ENCODE data around the gene DNAH1.

The DNAH1 gene

DNA sequence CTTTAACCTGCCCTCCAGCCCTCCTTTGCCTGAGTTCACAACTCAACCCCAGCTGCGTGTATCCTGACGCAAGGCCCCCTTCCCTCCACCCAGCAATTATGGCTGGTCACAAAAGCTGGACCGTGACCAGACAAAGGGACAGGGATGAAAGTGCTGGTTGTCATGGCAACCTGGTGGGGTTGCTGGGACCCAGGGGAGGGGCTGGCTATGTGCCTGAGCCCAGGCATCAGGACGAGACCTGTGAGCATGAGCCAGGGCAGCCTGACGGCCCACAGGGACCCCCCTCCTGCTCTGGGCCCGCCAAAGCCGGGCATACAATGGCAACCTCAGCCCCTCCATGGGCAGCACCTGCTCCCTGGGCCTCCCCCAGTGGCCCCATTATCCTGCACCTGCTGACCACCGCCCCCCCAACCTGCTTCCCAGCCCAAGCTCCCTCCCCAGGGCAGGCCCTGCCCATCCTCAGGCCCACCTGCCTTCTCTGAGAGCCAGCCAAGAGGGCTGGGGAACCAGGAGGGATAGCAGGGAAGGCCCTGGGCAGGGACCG, 4.5 kb upstream of the DNAH1 start:
- no peak for DNase-seq

DNA sequence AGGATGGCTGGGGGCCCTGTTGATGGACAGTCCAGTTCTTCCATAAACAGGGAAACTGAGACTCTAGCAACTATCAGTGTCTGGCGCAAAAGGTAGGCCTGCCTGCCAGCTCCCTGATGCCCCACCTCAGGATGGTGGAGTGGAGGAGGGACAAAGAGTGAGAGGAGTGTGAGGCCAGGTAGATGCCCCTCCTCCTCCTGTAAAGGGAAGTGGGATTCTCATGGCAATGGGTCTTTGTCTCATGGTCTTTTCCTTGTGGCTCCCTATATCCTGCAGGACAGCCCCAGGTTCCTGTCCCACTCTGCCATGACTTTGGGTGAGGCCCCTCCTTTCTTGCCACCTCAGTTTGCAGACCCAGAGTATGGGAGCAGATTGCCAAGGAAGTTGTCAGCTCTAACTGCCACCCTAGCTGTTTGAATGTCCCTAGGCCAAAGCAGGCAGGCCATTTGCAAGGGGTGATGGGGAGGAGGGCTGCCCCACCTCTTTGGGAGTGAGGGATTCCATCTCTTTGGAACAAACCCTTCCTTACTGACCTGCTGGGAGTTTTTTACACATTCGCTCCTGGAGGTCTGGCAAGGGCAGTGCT, 2.8 kb upstream of the DNAH1 start:
- DNase-seq = no peak

DNA sequence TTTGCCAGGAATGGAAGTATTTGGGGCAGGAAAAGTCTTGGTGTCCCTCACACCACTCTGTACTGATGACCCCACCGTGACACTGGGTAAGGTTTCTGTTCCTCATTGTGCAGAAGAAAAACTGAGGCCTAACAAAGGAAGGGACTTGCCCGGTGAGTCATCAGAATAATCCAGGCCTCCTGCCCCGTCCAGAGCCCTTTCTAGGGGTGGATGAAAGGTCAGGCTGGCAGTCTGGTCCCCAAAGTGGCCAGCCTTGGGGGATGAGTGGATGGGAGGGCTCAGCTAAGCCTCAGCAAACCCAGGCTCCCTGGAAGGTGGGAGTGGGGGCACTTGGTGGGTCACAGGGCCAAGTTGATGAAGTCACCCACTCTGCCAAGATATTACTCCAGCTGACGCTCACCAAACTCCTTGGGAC, 2.3 kb upstream of the DNAH1 start:
- DNase-seq = peak; percentile 88

DNA sequence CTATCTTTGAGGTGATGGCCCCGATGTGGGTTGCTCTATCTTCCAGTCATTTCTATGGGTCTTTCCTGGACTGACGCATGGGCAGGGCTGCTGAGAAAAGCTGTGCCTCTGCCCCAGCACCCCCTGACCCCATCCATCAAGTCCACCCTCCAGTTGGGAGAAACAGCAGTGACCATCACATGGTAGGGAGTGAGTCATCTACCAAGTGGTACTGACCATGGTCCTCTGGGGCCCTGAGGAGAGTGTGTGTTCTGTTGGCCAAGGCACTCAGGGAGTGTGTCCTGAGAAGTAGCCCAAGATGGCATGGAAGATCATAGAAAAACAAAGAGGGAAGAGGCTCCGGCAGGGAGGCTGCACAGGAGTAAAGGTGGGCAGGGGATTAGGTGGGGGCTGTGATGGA, 1.6 kb upstream of the DNAH1 start:
- peak; percentile 9 to 51 for DNase-seq

DNA sequence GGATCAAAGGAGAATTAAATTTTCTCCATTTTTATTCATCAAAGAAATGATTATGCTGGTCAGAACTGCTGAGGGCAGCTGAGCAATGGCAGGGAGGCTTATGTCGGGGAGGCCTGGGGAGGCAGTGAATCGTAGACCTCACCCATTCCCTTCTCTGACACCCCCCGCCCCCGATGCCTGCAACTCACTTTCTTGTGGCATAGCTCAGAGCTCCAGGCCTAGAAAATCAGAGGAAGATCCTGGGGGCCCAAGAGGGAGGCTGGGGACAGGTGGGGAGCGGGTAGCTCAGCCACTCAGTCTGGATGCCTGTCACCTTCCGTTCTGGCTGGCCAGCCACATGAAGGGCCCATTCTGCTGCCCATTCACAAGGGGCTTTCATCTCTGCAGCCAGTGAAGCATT, 1.1 kb upstream of the DNAH1 start:
- no peak for DNase-seq

DNA sequence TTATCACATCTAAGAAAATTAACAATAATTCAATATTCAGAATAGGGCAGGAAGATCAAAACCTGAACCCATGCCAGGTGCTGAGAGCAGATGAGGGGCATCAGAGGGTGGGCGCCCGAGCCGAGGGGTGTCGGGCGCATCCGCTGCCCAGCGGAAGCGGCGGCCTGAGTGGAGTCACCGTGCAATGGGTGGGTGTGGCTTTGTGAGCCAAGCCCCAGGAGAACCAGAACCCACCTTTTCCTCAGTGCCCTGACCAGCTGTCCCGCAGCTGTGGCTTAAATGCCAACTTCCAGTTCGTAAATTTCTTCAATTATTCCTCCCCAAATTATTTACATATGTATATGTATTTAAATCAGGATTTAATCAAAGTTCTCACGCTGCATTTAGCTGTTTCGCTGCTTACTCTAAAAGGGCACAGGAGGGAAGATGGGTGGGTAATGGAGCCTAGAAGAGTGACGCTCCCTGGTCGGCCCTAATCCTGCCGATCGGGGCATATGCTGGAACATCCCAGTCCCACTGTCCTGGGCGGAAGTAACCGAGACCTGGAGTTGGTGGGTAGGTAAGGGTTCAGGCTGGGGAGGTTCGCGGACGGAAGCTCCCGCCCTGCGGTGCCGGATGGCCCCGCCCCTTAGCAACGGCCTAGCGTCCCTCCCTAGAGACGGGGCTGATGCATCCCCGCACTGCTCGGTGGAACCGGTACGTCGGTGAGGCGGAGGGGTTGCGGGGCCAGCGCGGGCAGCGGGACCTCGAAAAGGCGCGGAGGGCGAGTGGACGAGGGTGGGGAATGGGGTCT, 1.3 kb downstream of the DNAH1 start:
- peak; percentile 29 to 37 for DNase-seq

DNA sequence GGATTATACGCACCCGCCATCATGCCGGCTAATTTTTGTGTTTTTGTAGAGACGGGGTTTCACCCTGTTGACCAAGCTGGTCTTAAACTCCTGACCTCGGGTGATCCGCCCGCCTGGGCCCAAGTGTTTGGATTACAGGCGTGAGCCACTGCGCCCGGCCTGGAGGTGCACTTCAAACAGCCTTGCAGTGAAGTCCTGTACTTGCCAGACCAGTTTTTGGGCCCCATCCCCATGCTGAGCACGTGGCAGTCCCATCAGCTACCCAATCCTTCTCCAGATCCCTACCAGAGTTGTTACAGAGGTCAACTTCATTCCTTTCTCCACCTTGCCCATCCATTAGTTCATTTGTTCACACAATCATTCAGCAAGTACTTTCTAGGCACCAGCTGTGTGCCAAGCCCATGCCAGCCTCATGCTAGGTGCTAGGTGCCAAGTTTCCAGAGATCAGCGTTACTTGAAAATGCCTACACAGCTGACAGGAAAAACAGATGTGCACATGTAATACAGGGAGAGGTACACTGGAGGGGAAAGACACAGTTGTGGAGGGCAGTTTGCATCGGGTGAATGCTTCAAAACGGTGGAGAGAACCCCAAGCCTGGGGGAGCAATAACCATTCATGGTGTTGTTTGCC, 2.2 kb downstream of the DNAH1 start:
- DNase-seq = no peak

DNA sequence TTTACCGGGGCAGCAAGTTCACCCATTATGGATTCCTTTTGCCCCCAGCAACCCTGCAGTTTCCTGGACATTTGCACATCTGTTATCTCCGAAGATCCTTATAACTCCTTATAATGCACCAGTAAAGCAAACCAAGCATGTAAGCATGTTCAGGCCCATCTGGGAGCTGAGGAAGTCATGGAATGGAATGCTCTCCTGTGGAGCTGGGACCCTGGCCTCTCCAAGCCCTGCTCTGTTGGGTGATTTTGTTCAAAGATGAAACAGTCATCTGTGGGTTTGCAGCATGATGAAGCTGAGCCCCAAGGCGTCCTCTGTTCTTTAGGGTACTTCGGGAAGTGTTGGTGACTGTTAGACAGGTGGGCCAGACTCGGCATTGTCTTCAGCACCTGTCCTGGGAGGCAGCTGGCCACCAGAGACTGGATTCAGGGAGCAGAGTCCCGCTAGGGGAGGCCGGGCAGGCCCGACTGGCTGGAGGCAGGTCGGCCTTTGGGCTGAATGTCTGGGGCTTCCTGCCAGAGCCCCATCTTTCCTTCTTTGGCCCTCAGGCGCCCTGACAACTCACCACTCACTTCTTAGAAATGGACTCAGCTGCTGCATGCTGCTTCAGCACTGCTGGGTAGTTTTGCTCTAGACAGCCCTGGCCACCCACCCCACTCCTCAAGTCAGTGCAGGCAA, 3.9 kb downstream of the DNAH1 start:
- no peak for DNase-seq

DNA sequence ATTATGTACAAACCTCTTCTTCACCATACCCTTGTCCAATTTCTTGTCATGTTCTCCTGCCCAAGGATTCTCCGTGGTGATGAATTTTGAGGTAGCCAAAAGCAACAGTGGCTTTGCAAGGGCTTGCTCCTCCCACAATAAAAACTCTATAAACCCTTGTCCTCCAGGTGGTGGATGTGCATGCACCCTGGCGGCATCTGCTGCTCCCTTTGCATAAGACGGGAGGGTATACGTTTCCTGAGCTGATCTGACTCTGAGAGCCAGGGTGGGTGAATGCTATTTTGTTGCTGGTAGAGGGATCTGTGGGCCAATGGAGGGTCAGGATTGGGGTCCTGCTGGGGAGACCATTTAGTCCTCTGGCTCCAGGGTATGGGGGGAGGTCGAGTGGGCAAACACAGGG, 5.4 kb downstream of the DNAH1 start:
- no peak for DNase-seq

DNA sequence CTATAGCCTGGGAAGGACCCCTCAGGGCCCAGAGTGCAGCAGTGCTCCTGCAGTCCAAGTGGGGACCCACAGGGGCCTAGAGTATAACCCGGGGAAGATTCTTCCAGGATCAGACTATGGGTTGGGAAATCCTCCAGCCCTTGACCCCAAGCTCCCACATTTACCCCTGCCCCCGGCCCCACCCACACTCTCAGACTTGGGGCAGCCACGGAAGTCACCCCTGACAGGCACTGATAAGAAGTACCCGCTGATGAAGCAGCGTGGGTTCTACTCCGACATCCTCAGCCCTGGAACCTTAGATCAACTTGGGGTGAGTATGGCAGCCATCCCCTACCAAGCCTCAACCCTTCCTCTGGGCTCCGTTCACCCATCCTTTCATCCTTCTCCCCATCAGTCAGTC, 6.3 kb downstream of the DNAH1 start:
- no peak for DNase-seq

DNA sequence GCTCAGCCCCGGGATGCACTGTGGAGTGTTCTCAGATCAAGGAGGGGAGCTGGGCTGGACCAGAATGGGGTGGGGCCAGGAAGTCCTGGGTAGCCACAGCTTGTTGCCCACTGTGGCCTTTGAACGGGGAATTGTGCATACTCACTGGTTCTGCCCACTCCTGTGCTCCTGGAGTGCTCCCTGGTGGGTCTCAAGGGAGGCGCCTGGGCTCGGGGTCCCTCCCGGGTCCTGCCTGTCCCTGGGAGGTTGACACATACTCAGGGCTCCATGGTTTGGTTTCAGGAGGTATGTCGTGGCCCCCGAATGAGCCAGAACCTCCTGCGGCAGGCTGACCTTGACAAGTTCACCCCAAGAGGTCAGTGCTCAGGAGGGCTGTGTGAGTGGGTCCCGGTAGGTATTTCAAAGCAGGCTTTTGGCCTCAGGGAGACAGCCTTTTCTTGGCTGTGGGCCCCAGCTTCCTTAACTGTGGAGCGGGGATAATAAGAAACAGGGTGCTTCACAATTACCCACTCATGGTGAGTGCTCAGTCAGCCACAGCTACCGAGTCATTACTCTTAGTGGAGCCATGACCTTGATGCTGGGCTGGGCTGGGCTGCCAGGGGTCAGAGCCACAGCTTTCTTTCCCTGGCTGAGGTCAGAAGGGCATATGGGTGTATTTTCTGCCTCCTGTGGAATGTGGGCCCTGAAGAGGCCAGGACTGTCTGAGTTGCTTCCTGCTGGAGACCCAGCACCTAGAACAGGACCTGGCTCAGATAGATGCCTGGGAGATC, 7.6 kb downstream of the DNAH1 start:
- no peak for DNase-seq

DNA sequence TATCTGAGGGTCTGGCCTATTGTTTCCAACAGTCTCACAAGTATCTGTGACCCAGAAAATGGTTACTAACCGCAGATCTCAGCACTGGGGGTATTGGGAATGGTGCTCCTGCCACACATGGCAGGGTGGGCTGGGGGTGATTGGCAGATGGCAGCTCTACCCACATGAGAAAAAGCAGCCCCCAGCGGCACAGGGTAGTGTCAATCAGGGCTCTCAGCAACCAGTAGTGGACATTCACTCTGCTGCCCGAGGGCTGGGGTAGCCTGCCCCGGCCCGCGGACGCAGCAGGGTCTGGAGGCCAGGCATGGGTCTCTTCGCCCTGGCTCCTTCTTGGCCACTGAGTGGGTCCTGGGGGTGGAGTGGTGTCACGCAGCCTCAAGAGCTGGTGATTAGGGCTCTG, 8.6 kb downstream of the DNAH1 start:
- no peak for DNase-seq

DNA sequence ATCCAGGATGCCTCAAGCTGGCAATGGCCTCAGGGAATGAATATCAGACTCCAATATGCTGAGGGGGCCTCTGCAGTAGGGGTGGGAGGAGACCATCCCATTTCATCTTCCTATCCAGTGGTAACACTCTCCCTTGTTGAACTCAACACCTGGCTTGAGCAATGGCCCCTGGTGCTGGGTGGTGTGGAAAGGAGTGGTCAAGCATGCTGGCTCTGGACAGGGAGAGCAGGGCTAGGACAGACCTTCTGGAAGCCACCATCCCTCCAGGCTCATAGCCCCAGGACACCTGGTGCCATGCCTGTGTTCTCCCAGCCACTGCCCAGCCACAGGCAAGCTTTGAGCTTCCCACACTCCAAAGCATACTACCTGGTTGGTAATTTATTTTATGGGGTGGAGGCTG, 9.6 kb downstream of the DNAH1 start:
- no peak for DNase-seq

DNA sequence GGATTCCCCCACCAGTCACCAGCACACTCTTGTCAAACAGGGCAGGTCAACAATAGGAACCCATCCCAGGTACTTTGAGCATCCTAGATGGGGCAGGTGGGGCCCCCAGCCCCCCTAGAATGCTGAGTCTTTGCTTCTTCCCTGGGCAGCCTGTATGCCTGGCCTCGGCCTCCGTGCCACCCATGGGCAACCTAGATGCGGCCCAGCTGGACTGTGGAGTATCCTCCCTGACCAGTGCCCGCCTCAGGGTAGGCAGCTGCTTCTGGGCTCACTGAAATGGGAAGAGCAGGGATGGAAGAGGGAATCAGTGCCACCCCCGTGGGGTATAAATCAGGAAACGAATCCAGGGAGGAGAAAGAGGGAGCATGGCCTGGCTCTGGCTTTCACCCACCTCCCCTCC, 10.9 kb downstream of the DNAH1 start:
- no peak for DNase-seq

DNA sequence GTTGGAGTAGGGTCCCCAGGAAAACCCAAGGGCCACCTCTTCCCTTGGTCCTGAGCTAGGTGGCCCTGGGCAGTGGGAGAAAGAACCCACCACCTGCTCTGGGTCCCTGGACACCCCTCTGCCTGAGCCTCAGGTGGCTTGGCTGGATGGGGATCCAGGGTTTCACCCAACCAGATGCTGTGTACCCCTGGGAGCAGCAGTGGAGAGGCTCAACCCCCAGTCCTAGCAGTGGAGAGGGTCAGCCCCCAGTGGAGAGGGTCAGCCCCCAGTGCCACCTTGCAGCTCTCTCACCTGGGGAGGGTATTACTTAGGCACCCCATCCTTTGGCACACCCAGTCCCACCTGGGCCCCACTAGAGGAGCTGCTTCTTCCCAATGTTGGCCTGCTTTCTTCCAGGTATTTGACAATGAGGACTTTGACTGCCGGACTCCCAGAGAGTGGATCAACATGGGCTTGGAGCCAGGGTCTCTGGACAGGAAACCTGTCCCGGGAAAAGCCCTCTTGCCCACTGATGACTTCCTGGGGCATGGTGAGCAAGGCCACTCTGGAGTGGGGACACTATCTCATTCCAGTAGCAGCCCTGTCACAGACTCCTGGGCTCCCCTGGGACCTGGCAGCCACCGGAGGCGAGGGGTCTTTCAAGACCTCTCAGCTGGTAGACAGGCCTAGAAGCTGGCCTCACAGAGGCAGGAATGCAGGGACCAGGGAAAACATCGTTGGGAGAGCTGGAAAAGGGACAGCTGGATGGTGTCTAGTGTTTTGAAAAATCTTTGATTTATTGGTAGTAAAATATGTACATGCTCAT, 11.6 kb downstream of the DNAH1 start:
- no peak for DNase-seq

DNA sequence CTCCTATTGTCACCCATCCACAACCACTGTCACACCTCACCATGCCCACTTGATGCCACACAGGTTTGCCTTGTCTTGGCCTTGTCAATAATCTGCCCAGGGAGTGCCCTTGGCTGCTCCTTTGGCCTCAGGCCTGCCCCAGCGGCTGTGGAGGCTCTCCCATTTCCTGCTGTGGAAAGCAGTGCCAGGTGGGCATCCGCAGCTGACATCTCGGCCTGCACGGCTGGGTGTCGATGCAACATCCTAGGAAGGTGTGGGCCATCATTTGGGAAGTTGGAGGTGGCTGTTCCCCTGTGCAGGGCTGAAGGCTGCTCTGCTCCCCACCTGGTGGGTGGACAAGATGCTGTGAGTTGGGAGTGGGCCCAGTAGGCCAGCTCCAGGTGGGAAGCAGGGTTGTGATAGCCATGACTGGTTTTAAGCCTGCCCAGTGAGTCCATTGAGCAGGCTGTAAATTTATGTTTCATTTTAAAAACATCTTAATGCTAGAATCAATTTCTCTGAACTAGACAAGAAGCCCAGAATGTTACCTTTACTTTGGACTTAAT, 12.5 kb downstream of the DNAH1 start:
- DNase-seq = no peak

DNA sequence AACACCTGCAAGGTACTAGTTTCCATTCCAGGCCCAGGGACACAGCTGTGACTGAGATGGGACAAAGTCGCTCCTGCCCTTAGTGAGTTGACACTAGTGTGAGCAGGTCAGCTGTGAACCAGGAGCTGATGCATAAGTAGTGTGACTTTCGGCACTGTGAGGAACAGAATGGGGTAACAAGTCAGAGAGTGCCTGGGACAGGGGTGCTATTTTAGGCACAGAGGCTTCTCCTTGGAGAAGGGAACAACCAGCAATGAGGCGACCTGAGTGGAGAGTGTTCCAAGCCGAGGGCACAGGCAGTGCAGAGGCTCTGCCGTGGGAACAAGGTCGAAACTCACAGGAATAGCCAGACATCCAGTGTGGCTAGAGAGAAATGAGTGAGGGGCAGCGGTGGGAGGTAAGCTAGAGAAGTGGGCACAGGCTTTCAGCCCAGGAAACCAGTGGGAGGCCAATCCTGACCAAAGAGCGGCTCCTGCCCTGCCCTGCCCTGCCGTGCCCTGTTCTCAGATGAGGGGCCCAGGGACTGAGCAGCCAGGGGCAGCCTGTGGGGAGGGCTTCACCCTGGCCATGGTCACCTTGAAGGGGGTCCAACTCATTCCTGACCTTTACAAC, 14.2 kb downstream of the DNAH1 start:
- DNase-seq = no peak

DNA sequence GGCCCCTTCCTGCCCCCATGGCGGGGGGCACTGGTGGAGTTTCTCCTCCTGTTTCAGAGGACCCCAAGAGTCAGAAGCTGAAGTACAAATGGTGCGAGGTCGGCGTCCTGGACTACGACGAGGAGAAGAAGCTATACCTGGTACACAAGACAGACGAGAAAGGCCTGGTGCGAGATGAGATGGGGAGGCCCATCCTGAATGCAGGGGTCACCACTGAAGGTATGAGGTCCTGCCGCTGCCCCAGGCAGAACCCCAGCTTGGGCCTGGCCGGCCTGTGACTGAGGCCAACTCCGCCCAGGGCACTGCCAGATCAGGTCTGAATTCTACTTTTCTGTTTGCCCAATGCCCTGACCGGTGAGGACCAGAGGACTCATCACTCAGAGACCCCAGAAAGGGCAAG, 15.0 kb downstream of the DNAH1 start:
- DNase-seq = no peak

DNA sequence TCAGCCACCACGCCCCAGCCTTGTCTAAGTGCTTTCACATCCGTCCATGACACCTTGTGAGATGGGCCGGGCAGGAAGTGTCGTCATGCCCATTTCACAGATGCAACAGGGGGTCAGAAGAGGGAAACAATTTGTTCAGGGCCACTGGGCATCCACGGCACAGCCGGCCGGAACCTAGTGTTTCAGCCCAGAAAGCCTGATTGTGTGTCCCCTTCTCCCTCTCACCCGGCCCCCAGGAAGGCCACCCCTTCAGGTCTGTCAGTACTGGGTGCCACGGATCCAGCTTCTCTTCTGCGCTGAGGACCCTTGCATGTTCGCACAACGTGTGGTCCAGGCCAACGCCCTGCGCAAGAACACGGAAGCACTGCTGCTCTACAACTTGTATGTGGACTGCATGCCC, 15.8 kb downstream of the DNAH1 start:
- no peak for DNase-seq

DNA sequence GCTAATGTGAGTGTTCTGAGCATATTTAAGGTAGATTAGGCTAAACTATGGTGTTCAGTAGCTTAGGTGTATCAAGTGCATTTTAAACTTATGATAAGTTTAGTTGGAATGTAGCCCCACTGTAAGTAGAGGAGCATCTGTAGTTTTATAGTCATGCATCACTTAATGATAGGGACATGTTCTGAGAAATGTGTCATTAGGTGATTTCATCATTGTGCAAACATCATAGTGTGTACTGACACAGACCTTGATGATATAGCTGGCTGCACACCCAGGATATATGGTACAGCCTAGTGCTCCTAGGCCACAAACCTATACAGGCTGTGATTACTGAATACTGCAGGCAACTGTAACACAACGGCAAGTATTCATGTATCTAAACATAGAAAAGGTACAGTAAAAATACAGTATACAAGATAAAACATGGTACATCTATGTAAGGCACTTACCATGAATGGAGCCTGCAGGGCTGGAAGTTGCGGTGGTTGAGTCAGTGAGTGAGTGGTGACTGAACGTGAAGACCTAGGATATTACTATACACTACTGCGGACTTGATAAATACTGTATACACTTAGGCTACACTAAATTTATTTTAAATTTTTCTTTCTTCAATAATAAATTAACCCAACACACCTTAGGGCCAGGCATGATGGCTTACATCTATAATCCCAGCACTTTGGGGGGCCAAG, 17.9 kb downstream of the DNAH1 start:
- DNase-seq = no peak

Measured in inflammatory macrophage (primary cell).